NCI-H2081 (cell line): ENCODE data around the gene KRT28.
"Not testable (repeated sequence)": the region's sequence is repeated elsewhere in the genome, so short reads cannot be mapped to it uniquely, and the experiment has no call there.

Source experiments
- DNase-seq, 2 experiments: peaks; one replicate each; lab custom pipeline; 2025; lab: John Stamatoyannopoulos, UW

The KRT28 gene

GRCh38 chr17:40818733-40819527 lies 19.2 kb upstream of the KRT28 start:
- peak; percentile 83 to 86 for DNase-seq

- no peak for DNase-seq
These were observed 18.6 kb upstream of the KRT28 start for GRCh38 chr17:40818343-40818732.

DNA sequence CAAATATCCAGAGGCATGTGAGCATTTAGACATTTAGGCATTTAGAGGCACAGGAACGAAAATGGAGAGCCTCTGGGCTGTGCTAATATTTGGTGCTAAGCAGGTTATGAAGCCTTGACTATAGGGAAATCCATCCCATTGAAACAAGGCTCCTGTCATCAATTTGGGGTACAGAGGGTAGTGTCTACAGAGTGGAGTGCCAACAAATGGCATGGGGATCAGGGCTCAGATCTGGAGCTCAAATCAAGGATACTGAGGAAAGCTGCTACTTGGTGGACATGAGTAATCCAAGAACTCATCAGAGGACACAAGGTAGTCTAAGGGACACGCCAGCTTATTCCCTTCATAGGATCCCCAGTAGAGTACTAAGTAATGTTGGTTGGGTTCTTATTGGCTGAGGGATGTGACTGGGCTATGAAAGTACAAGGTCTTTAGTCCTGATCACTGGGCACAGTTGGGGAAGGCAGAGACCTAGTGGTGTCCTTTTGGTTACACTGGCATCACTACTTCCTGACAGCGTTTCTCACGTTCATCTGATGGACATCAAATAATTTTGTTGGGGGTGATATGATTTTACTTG lies 17.4 kb upstream of the KRT28 start:
- DNase-seq = no peak

GRCh38 chr17:40816569-40816968 lies 16.8 kb upstream of the KRT28 start:
- no peak for DNase-seq

- DNase-seq = no peak
These were observed 15.6 kb upstream of the KRT28 start for GRCh38 chr17:40815381-40815780.

GRCh38 chr17:40814657-40815056 lies 14.9 kb upstream of the KRT28 start:
- not testable (repeated sequence) for DNase-seq

DNA sequence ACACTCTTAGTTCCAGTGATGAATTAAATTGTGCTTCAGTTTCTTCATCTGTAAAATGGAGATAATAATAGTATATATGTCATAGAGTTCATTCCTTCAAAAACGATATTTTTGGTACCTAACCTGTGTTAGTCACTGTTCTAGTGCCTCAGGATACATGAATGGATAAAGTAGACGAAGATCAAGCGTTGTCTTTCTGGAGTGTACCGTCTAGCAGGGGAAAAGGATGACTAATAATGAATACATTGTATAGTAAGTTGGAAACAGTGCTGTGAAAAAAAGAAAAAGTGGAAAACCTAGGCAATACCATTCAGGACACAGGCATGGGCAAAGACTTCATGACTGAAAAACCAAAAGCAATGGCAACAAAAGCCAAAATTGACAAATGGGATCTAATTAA lies 14.0 kb upstream of the KRT28 start:
- DNase-seq = no peak

DNA sequence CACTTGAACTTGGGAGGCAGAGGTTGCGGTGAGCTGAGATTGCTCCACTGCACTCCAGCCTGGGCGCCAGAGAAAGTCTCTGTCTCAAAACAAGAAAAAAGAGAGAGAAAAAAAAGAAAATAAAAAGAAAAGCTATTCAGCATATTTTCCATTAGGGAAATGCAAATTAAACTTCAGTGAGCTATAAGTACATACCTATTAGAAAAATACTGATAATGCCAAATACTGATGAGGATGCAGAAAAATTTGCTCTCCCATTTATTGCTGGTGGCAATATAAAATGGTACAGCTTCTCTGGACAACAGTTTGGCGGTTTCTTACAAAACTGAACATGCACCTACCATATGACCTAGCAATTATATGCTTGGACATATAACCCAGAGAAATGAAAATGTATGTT lies 12.9 kb upstream of the KRT28 start:
- no peak for DNase-seq

- DNase-seq = no peak
These were observed 10.7 kb upstream of the KRT28 start for GRCh38 chr17:40810494-40810893.

GRCh38 chr17:40809721-40810421 lies 10.1 kb upstream of the KRT28 start:
- DNase-seq = no peak

GRCh38 chr17:40806131-40806530 lies 6.4 kb upstream of the KRT28 start:
- no peak for DNase-seq

- peak; percentile 89 to 90 for DNase-seq
These were observed 3.9 kb upstream of the KRT28 start for GRCh38 chr17:40803617-40804082.

- DNase-seq = no peak
These were observed 1.4 kb upstream of the KRT28 start for GRCh38 chr17:40801157-40801556.

DNA sequence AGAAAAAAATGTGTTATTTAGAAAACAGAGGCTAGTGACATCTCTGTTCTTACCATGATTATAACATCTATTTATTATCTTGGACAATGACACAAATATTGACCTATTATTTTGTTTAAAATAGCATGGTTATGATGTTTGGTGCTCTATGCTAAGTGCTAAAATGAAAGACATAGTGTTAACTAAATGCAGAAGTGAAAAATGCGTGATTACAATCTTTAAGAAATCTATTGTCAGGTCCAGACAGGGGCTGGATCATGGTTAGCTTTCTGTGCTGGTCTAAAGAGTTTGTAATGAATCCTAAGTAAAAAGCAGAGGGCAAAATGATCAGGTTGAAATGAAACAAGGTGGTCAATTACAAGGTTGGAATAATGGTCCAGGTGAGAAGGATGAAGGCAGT lies 622 bp upstream of the KRT28 start:
- DNase-seq = no peak

- no peak for DNase-seq
These were observed 2.9 kb downstream of the KRT28 start for GRCh38 chr17:40796846-40797245.

DNA sequence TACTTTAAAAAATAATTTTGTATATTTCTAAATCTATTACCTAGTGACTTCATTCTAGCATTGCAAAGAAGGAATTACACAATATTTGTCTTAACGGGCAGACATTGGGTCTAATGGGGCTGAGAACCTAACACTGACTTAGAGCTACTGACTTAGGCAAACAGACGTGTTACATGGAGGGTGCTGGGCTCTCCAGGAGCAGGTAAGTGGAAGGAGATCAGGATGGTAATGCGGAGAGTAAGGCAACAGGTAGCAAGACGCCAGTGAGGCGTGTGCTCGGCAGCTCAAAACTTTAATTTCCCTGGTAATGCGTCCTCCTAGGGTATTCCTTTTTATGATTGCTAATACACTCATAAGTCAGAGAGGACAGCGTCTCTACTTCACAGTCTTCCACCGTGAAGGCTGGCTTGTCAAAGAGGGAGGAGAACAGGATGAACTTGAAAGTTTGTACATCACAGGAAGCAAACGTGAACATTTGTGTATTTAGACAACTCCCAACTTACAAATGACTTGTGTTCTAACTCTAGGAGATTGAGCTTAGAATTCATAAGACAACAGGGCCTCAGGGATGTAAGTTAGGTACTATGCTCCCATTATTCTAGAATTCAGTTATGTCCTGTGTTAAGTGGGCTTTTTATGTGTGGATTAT lies 4.6 kb downstream of the KRT28 start:
- DNase-seq = no peak

DNA sequence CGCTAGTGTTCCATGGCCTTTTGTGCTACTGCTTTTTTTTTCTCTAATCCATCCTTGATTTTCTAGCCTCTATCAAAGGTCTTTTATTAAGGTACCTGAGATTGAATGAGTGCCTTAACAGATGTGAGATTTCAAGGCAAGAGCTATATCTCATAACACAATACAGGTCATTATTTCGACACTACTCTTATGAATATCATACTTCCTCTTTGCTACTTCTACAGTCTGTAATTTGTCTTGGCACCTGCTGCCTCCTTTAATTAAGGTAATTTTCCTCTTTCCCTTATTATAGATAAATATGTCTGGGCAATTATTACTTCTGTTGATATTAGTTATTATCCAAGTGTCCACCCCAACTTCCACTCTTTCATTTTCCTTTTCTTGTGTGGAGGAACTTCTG lies 5.3 kb downstream of the KRT28 start:
- no peak for DNase-seq

DNA sequence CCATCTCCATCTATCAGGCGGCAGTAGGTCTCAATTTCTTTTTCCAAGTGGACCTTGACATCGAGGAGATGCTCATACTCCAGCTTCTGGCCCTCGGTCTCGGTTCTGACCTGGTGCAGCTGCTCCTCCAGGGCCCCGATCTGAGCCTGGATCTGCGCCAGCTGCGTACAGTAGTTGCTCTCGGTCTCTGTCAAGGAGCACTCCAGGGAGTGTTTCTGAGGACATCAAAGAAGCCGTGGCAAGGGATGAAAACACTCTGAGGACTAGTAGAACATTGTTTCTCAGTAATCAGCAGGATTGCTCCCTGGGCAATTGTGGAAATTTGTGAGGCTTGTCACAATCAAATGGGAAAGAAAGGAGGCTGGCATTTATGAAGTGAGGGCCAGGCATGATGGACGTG lies 5.9 kb downstream of the KRT28 start:
- no peak for DNase-seq

GRCh38 chr17:40791787-40792436 lies 7.8 kb downstream of the KRT28 start:
- DNase-seq = no peak

DNA sequence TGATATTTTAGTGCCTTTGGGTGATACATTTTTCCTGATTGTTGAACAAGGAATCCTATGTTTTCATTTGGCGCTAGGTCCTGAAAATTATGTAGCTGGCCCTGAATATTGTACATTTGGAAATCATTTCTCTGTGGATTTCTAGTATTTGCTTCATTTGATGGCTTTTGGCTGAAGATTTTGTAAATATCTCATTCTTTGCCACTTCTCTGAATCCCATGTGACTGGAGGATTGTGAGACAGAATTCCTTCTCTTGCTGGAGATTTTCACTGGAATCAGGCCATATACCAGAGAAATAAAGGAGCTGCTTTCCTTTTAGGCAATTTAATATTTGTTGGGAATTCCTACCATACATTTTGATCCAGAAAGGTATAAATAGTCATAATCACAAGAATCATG lies 8.6 kb downstream of the KRT28 start:
- no peak for DNase-seq

DNA sequence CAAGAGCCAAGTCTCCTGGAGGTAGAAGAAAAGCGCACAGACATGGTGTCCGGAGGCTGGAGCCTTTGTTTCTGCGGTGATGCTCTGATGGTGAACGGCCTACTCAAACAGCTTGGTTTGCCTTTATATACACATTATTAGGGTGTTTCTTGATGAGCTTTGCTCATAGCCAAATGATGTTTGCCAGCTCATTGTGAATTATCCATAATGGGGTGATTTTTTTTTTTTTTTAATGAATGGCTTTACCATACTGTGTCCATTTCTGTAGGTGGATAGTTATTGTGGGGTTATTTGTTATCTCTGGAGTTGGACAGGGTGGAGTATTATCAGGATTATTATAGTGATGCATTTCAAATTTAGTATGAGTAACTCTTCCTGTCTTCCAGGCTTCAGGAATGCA lies 17.3 kb downstream of the KRT28 start, which contains the start of gene KRT27:
Gene KRT27, minus strand, starts transcription at position 101 of the 400 bp plus-strand sequence. Its CDS starts 57 bp downstream, at position 44.
- no peak for DNase-seq
